Measurements from ENCODE around the gene PPIA. TPM values are rescaled to one million over a fixed set of nuclear protein-coding genes. Genes with fewer than 3 reads are reported as not detected.

The PPIA gene
- total RNA-seq, 1 donor from 2014 or later: 1,178 TPM

- no peak overlapping the region for H3K4me3 ChIP-seq (ENCODE audit: low read depth, low read length)
- TF ChIP-seq CTCF (IDR thresholded peaks at IDR 0.05; ENCODE audit: insufficient read depth, low read length, severe bottlenecking): no peak
- no peaks in the 10 kb centered on the region for H3K27me3 ChIP-seq (ENCODE audit: control insufficient read depth, insufficient read depth, low read length)
- FAIRE-seq (no peak), DNase-seq (ENCODE audit: low read depth) (no peak)
- H3K36me3 ChIP-seq (ENCODE audit: control insufficient read depth, insufficient read depth, low read length): peaks cover 27% of the 10 kb centered on the region
Measured at GRCh38 chr7:44757311-44757710, 39.2 kb upstream of the PPIA start.

DNA sequence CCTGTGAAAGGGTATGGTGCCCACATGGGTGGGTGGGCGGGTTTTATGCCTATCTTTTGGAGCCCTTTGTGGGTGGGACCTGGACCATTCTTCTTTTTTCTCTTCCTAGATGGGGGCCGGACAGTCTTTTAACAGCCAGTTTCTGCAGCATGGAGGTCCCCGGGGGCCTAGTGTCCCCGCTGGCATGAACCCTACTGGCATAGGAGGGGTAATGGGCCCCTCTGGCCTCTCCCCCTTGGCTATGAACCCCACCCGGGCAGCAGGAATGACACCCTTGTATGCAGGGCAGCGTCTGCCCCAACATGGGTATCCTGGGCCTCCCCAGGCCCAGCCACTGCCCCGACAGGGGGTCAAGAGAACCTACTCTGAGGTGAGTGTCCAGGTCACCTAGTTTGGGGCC, 38.7 kb upstream of the PPIA start:
- H3K4me3 ChIP-seq (ENCODE audit: low read depth, low read length): no peak overlapping the region
- H3K27me3 ChIP-seq (ENCODE audit: control insufficient read depth, insufficient read depth, low read length): no peaks in the 10 kb centered on the region
- DNase-seq (ENCODE audit: low read depth): no peak
- no peak for FAIRE-seq
- TF ChIP-seq CTCF (IDR thresholded peaks at IDR 0.05; ENCODE audit: insufficient read depth, low read length, severe bottlenecking): no peak
- H3K36me3 ChIP-seq (ENCODE audit: control insufficient read depth, insufficient read depth, low read length): peaks cover 27% of the 10 kb centered on the region

GRCh38 chr7:44759246-44759645, 37.2 kb upstream of the PPIA start:
- FAIRE-seq (no peak), DNase-seq (ENCODE audit: low read depth) (no peak)
- no peak for TF ChIP-seq CTCF (IDR thresholded peaks at IDR 0.05; ENCODE audit: insufficient read depth, low read length, severe bottlenecking)
- Histone ChIP-seq H3K4me3 (ENCODE audit: low read depth, low read length) (no peak overlapping the region), H3K27me3 (ENCODE audit: control insufficient read depth, insufficient read depth, low read length) (no peaks in the 10 kb centered on the region), H3K36me3 (ENCODE audit: control insufficient read depth, insufficient read depth, low read length) (peaks cover 36% of the 10 kb centered on the region)

DNA sequence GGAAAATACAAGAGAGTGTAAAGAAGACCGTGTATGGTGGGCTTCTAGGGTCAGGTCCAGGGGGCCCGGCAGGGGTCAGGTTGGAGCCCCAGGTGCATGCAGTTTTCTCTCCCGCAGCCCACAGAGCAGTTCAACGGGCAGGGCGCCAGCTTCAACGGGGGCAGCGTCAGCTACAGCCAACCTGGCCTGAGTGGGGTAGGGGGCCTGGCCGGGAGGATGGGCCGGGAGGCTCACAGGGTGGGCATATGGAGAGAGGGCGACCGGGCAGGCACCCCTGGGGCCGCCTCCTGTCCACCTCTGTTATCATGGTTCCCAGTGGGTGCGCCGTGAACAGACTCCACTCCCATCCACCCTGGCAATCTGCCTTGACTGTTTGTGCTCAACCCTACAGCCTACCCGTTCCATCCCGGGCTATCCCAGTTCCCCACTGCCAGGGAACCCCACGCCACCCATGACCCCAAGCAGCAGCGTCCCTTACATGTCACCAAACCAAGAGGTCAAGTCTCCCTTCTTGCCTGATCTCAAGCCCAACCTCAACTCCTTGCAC, 36.4 kb upstream of the PPIA start:
- peaks cover 43% of the 10 kb centered on the region for H3K36me3 ChIP-seq (ENCODE audit: control insufficient read depth, insufficient read depth, low read length)
- no peak for TF ChIP-seq CTCF (IDR thresholded peaks at IDR 0.05; ENCODE audit: insufficient read depth, low read length, severe bottlenecking)
- H3K4me3 ChIP-seq (ENCODE audit: low read depth, low read length): no peak overlapping the region
- H3K27me3 ChIP-seq (ENCODE audit: control insufficient read depth, insufficient read depth, low read length): no peaks in the 10 kb centered on the region
- FAIRE-seq (no peak), DNase-seq (ENCODE audit: low read depth) (no peak)

- TF ChIP-seq CTCF (IDR thresholded peaks at IDR 0.05; ENCODE audit: insufficient read depth, low read length, severe bottlenecking): no peak
- Histone ChIP-seq H3K4me3 (ENCODE audit: low read depth, low read length) (no peak overlapping the region), H3K27me3 (ENCODE audit: control insufficient read depth, insufficient read depth, low read length) (no peaks in the 10 kb centered on the region), H3K36me3 (ENCODE audit: control insufficient read depth, insufficient read depth, low read length) (peaks cover 49% of the 10 kb centered on the region)
- FAIRE-seq (no peak), DNase-seq (ENCODE audit: low read depth) (no peak)
Measured at GRCh38 chr7:44761207-44762161, 35.0 kb upstream of the PPIA start.
